Muscle layer of colon (tissue), 2 donors: ENCODE data around the gene KIF16B.

ENCODE experiments used
- H3K27ac ChIP-seq: one replicate; pipeline ENCODE4 v1.7.0; 2013; ENCODE audit warnings: low read depth, mild to moderate bottlenecking, low read length, moderate library complexity
- H3K27me3 ChIP-seq, 2 donors: one replicate each; pipeline ENCODE4 v1.7.0; 2013; ENCODE audit warnings: low read length in 2 of 2, mild to moderate bottlenecking in 2 of 2; ENCODE audit not compliant: insufficient read depth in 2 of 2, control insufficient read depth in 1 of 2
- H3K36me3 ChIP-seq: one replicate; pipeline ENCODE4 v1.7.0; 2013; ENCODE audit warnings: mild to moderate bottlenecking, low read length; ENCODE audit not compliant: insufficient read depth
- H3K4me1 ChIP-seq: one replicate; pipeline ENCODE4 v1.7.0; 2013; ENCODE audit warnings: mild to moderate bottlenecking, low read length; ENCODE audit not compliant: insufficient read depth
- H3K4me3 ChIP-seq, 2 donors: one replicate each; pipeline ENCODE4 v1.7.0; 2013; ENCODE audit warnings: low read length in 2 of 2, low read depth in 1 of 2, mild to moderate bottlenecking in 1 of 2, moderate library complexity in 1 of 2
- H3K9ac ChIP-seq: one replicate; pipeline ENCODE4 v1.7.0; 2013; ENCODE audit warnings: low read length
- H3K9me3 ChIP-seq: one replicate; pipeline ENCODE4 v1.7.0; 2013; ENCODE audit warnings: mild to moderate bottlenecking, low read length
- donor health status: abdominal sarcoma.
- donor health status: Adenocarcinoma of cecum.

The KIF16B gene

GRCh38 chr20:16346956-16347355 lies 226.3 kb downstream of the KIF16B start:
- H3K9ac ChIP-seq: no peak overlapping the region
- H3K36me3 ChIP-seq: no peaks in the 10 kb centered on the region
- H3K27ac ChIP-seq: no peak overlapping the region
- no peaks in the 10 kb centered on the region for H3K27me3 ChIP-seq
- no peaks in the 10 kb centered on the region for H3K9me3 ChIP-seq
- H3K4me1 ChIP-seq: no peaks in the 10 kb centered on the region
- H3K4me3 ChIP-seq: no peak overlapping the region

GRCh38 chr20:16337707-16338106 lies 235.5 kb downstream of the KIF16B start:
- Histone ChIP-seq H3K36me3 (peaks cover 15% of the 10 kb centered on the region), H3K4me1 (no peaks in the 10 kb centered on the region), H3K9me3 (no peaks in the 10 kb centered on the region), H3K9ac (no peak overlapping the region), H3K4me3 (no peak overlapping the region), H3K27me3 (no peaks in the 10 kb centered on the region), H3K27ac (no peak overlapping the region)

- Histone ChIP-seq H3K9ac (no peak overlapping the region), H3K27ac (no peak overlapping the region), H3K27me3 (no peaks in the 10 kb centered on the region)
These were observed 245.6 kb downstream of the KIF16B start for GRCh38 chr20:16327606-16328005.

GRCh38 chr20:16321291-16321690 lies 252.0 kb downstream of the KIF16B start:
- H3K27me3 ChIP-seq: no peaks in the 10 kb centered on the region
- H3K9ac ChIP-seq: no peak overlapping the region
- H3K27ac ChIP-seq: no peak overlapping the region
- no peaks in the 10 kb centered on the region for H3K4me1 ChIP-seq
- no peaks in the 10 kb centered on the region for H3K36me3 ChIP-seq
- H3K9me3 ChIP-seq: no peaks in the 10 kb centered on the region
- no peak overlapping the region for H3K4me3 ChIP-seq

More at GRCh38 chr20:16327606-16328005, 245.6 kb downstream of the KIF16B start:
- Histone ChIP-seq H3K4me1 (no peaks in the 10 kb centered on the region), H3K36me3 (peaks cover 5% of the 10 kb centered on the region), H3K4me3 (no peak overlapping the region), H3K9me3 (no peaks in the 10 kb centered on the region)

GRCh38 chr20:16317445-16318362 lies 255.5 kb downstream of the KIF16B start:
- H3K9me3 ChIP-seq: no peaks in the 10 kb centered on the region
- no peak overlapping the region for H3K4me3 ChIP-seq
- H3K4me1 ChIP-seq: no peaks in the 10 kb centered on the region
- no peaks in the 10 kb centered on the region for H3K27me3 ChIP-seq
- peaks cover 3% of the 10 kb centered on the region for H3K36me3 ChIP-seq
- no peak overlapping the region for H3K9ac ChIP-seq
- H3K27ac ChIP-seq: no peak overlapping the region

- H3K36me3 ChIP-seq: peaks cover 3% of the 10 kb centered on the region
- no peaks in the 10 kb centered on the region for H3K9me3 ChIP-seq
- H3K27ac ChIP-seq: no peak overlapping the region
- no peak overlapping the region for H3K4me3 ChIP-seq
- H3K27me3 ChIP-seq: no peaks in the 10 kb centered on the region
- no peaks in the 10 kb centered on the region for H3K4me1 ChIP-seq
- H3K9ac ChIP-seq: no peak overlapping the region
These were observed 256.7 kb downstream of the KIF16B start for GRCh38 chr20:16316513-16316912.

- H3K4me3 ChIP-seq: no peak overlapping the region
- no peaks in the 10 kb centered on the region for H3K9me3 ChIP-seq
- no peak overlapping the region for H3K27ac ChIP-seq
- no peaks in the 10 kb centered on the region for H3K4me1 ChIP-seq
- H3K36me3 ChIP-seq: peaks cover 12% of the 10 kb centered on the region
- H3K27me3 ChIP-seq: no peaks in the 10 kb centered on the region
- no peak overlapping the region for H3K9ac ChIP-seq
These were observed 258.5 kb downstream of the KIF16B start for GRCh38 chr20:16314748-16315159.

- no peak overlapping the region for H3K4me3 ChIP-seq
- no peaks in the 10 kb centered on the region for H3K27me3 ChIP-seq
- no peak overlapping the region for H3K9ac ChIP-seq
- peaks cover 12% of the 10 kb centered on the region for H3K36me3 ChIP-seq
- no peaks in the 10 kb centered on the region for H3K4me1 ChIP-seq
- no peak overlapping the region for H3K27ac ChIP-seq
- no peaks in the 10 kb centered on the region for H3K9me3 ChIP-seq
These were observed 258.9 kb downstream of the KIF16B start for GRCh38 chr20:16314320-16314719.

- Histone ChIP-seq H3K27me3 (no peaks in the 10 kb centered on the region), H3K36me3 (peaks cover 12% of the 10 kb centered on the region), H3K4me3 (no peak overlapping the region), H3K27ac (no peak overlapping the region), H3K9me3 (no peaks in the 10 kb centered on the region), H3K9ac (no peak overlapping the region), H3K4me1 (no peaks in the 10 kb centered on the region)
These were observed 259.3 kb downstream of the KIF16B start for GRCh38 chr20:16313917-16314316.

- no peak overlapping the region for H3K9ac ChIP-seq
- H3K36me3 ChIP-seq: peaks cover 12% of the 10 kb centered on the region
- H3K27ac ChIP-seq: no peak overlapping the region
- H3K4me3 ChIP-seq: no peak overlapping the region
- no peaks in the 10 kb centered on the region for H3K27me3 ChIP-seq
- H3K9me3 ChIP-seq: no peaks in the 10 kb centered on the region
- no peaks in the 10 kb centered on the region for H3K4me1 ChIP-seq
These were observed 260.2 kb downstream of the KIF16B start for GRCh38 chr20:16312998-16313397.

GRCh38 chr20:16311756-16312155 lies 261.5 kb downstream of the KIF16B start:
- H3K9me3 ChIP-seq: no peaks in the 10 kb centered on the region
- H3K4me3 ChIP-seq: no peak overlapping the region
- H3K27ac ChIP-seq: no peak overlapping the region
- H3K4me1 ChIP-seq: no peaks in the 10 kb centered on the region
- no peak overlapping the region for H3K9ac ChIP-seq
- H3K36me3 ChIP-seq: peaks cover 12% of the 10 kb centered on the region
- H3K27me3 ChIP-seq: no peaks in the 10 kb centered on the region

GRCh38 chr20:16308754-16309153 lies 264.5 kb downstream of the KIF16B start:
- Histone ChIP-seq H3K36me3 (peaks cover 11% of the 10 kb centered on the region), H3K27me3 (no peaks in the 10 kb centered on the region), H3K9ac (no peak overlapping the region), H3K4me1 (no peaks in the 10 kb centered on the region), H3K27ac (no peak overlapping the region), H3K9me3 (no peaks in the 10 kb centered on the region), H3K4me3 (no peak overlapping the region)
